ENCODE data around the gene SH3BGR. TPM values are rescaled to one million over a fixed set of nuclear protein-coding genes. Genes with fewer than 3 reads are reported as not detected.

The SH3BGR gene
- total and polyA plus RNA-seq, 10 of the 15 experiments (the other 5 are each of a cell fraction or from before 2014, with no cell fraction given), result 0.45 to 3.5 (median 1.7) TPM

DNA sequence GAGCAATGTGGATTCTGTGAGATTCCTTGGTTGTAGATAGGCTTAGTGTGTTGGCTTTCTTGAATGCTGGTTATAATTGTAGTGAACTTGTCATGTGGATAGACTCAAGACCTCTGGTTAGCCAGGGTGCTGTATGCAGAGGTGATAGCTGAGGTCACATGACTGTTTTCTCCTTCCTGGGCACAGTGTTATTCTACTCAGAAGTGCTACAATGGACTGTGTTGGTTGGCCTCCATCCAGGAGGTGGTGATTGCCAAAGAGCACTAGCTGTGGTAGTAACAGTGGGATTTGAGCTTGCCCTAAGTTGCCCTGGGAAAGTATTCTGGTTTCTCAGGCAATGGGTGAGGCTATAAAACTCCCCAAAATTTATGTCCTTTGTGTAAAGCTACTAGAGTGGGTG is 71.6 kb downstream of the SH3BGR start:
- Histone ChIP-seq H3K79me2 (ENCODE audit: control insufficient read depth, insufficient read depth, low read length) (no peaks in the 10 kb centered on the region), H3K9me3 (replicated peaks; ENCODE audit: control insufficient read depth, insufficient read depth, low read length) (no peaks in the 10 kb centered on the region), H3K4me2 (ENCODE audit: control insufficient read depth, insufficient read depth) (no peak overlapping the region), H3K27ac (ENCODE audit: control insufficient read depth, insufficient read depth) (no peak overlapping the region), H3K4me1 (ENCODE audit: control insufficient read depth, insufficient read depth, low read length) (no peaks in the 10 kb centered on the region), H3K36me3 (ENCODE audit: control insufficient read depth in 2 of 2, insufficient read depth in 2 of 2, low read length in 1 of 2) (no peaks in the 10 kb centered on the region), H3K9ac (ENCODE audit: control insufficient read depth, insufficient read depth, low read length) (no peak overlapping the region), H3K27me3 (replicated peaks in 1 of 2; ENCODE audit: control insufficient read depth in 2 of 2, insufficient read depth in 2 of 2, low read length in 1 of 2) (no peaks in the 10 kb centered on the region), H2AFZ (ENCODE audit: control insufficient read depth, low read depth, low read length) (no peak overlapping the region), H3K4me3 (no peak overlapping the region), H4K20me1 (ENCODE audit: control insufficient read depth, insufficient read depth) (no peaks in the 10 kb centered on the region)
- FAIRE-seq (no peak), DNase-seq (ENCODE audit: low read depth, low spot score) (no peak), ATAC-seq (no peak)
- CTCF ChIA-PET, result no interaction called here
- SMC1A ChIA-PET (ENCODE audit: uncharacterized antibody, unreplicated experiment), result no interaction called here
- no TSS peak for BruUV-seq (replicated peaks)
- TF ChIP-seq CBX3 (IDR thresholded peaks at IDR 0.05; ENCODE audit: borderline replicate concordance, low read depth) (no peak), PAX8 (IDR thresholded peaks at IDR 0.05) (no peak), RB1 (IDR thresholded peaks at IDR 0.05; ENCODE audit: borderline replicate concordance) (no peak), CBX5 (IDR thresholded peaks at IDR 0.05; ENCODE audit: low read depth) (no peak), CREM (IDR thresholded peaks at IDR 0.05; ENCODE audit: low read depth) (no peak)
- TF ChIP-seq, protein P1, sequence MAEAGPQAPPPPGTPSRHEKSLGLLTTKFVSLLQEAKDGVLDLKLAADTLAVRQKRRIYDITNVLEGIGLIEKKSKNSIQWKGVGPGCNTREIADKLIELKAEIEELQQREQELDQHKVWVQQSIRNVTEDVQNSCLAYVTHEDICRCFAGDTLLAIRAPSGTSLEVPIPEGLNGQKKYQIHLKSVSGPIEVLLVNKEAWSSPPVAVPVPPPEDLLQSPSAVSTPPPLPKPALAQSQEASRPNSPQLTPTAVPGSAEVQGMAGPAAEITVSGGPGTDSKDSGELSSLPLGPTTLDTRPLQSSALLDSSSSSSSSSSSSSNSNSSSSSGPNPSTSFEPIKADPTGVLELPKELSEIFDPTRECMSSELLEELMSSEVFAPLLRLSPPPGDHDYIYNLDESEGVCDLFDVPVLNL (IDR thresholded peaks at IDR 0.05; ENCODE audit: low read depth, low read length), result no peak
- TF ChIP-seq, protein P2, sequence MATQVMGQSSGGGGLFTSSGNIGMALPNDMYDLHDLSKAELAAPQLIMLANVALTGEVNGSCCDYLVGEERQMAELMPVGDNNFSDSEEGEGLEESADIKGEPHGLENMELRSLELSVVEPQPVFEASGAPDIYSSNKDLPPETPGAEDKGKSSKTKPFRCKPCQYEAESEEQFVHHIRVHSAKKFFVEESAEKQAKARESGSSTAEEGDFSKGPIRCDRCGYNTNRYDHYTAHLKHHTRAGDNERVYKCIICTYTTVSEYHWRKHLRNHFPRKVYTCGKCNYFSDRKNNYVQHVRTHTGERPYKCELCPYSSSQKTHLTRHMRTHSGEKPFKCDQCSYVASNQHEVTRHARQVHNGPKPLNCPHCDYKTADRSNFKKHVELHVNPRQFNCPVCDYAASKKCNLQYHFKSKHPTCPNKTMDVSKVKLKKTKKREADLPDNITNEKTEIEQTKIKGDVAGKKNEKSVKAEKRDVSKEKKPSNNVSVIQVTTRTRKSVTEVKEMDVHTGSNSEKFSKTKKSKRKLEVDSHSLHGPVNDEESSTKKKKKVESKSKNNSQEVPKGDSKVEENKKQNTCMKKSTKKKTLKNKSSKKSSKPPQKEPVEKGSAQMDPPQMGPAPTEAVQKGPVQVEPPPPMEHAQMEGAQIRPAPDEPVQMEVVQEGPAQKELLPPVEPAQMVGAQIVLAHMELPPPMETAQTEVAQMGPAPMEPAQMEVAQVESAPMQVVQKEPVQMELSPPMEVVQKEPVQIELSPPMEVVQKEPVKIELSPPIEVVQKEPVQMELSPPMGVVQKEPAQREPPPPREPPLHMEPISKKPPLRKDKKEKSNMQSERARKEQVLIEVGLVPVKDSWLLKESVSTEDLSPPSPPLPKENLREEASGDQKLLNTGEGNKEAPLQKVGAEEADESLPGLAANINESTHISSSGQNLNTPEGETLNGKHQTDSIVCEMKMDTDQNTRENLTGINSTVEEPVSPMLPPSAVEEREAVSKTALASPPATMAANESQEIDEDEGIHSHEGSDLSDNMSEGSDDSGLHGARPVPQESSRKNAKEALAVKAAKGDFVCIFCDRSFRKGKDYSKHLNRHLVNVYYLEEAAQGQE (IDR thresholded peaks at IDR 0.05; ENCODE audit: low read depth, low read length), result no peak
- POLR2A ChIA-PET, result no interaction called here
- RAD21 ChIA-PET (ENCODE audit: unreplicated experiment), result no interaction called here
- in situ Hi-C loops (cut with MboI) (loop anchor here (10.0 kb wide), 1 partner anchor 1611 kb away; no protein-coding TSS in a partner anchor), intact Hi-C loops (cut with micrococcal nuclease; ENCODE audit: unreplicated experiment) (no loop called here)
